D341Med (cell line): ENCODE measurements around the gene RNF213.

ENCODE experiments used
- DNase-seq: peaks from one replicate; pipeline ENCODE4 v3.0.0; 2012; ENCODE audit warnings: low spot score

Gene RNF213

GRCh38 chr17:80260791-80261158 is at the start of gene RNF213:
TSS of gene RNF213 (plus strand) at chr17:80260852. CDS start at chr17:80263682, 2,830 bp downstream.
- DNase-seq: peak; percentile 97

GRCh38 chr17:80212109-80212508 is 48.5 kb upstream of the RNF213 start:
- DNase-seq: no peak

- DNase-seq: no peak
These were observed 48.1 kb upstream of the RNF213 start for GRCh38 chr17:80212511-80212910.

GRCh38 chr17:80212962-80213642 is 47.5 kb upstream of the RNF213 start:
- DNase-seq: no peak

GRCh38 chr17:80213643-80213975 is 47.0 kb upstream of the RNF213 start:
- no peak for DNase-seq

- no peak for DNase-seq
These were observed 46.4 kb upstream of the RNF213 start for GRCh38 chr17:80214012-80214877.

GRCh38 chr17:80214878-80215210 is 45.8 kb upstream of the RNF213 start:
- DNase-seq: no peak

- DNase-seq: no peak
These were observed 43.9 kb upstream of the RNF213 start for GRCh38 chr17:80216473-80217456.

- DNase-seq: no peak
These were observed 42.8 kb upstream of the RNF213 start for GRCh38 chr17:80217703-80218362.

- DNase-seq: no peak
These were observed 42.3 kb upstream of the RNF213 start for GRCh38 chr17:80218391-80218790.

GRCh38 chr17:80219013-80219762 is 41.5 kb upstream of the RNF213 start:
- DNase-seq: no peak

- no peak for DNase-seq
These were observed 40.9 kb upstream of the RNF213 start for GRCh38 chr17:80219763-80220053.

GRCh38 chr17:80220054-80220735 is 40.5 kb upstream of the RNF213 start, which contains the start of the genes SGSH and SLC26A11:
TSS of gene SGSH (minus strand) at chr17:80220333. CDS start at chr17:80220313, 20 bp downstream.
TSS of gene SLC26A11 (plus strand) at chr17:80220427. CDS start at chr17:80221561, 1,134 bp downstream.
- DNase-seq: peak; percentile 99

GRCh38 chr17:80220736-80221215 is 39.9 kb upstream of the RNF213 start:
- DNase-seq: peak; percentile 78

- no peak for DNase-seq
These were observed 39.1 kb upstream of the RNF213 start for GRCh38 chr17:80221351-80222105.

GRCh38 chr17:80222376-80223141 is 38.1 kb upstream of the RNF213 start:
- no peak for DNase-seq

- DNase-seq: no peak
These were observed 37.4 kb upstream of the RNF213 start for GRCh38 chr17:80223142-80223815.

GRCh38 chr17:80223838-80224497 is 36.7 kb upstream of the RNF213 start:
- no peak for DNase-seq
